ENCODE measurements around the gene PRMT9. TPM values are rescaled to one million over a fixed set of nuclear protein-coding genes. Genes with fewer than 3 reads are reported as not detected.
A peak's percentile ranks its signal among the peaks of the same experiment; 100 is the strongest.

PRMT9 gene
- total RNA-seq, 2 experiments from 2014 or later: 11.9 to 12.0 TPM

GRCh38 chr4:147655639-147656038 lies 28.3 kb downstream of the PRMT9 start:
- Mint-ChIP-seq H3K9me3 (ENCODE audit: low read depth) (no peaks in the 10 kb centered on the region), H3K27ac (no peak overlapping the region), H3K36me3 (peaks cover 47% of the 10 kb centered on the region), H3K27me3 (no peaks in the 10 kb centered on the region), H3K4me3 (no peak overlapping the region), H3K4me1 (peaks cover 5% of the 10 kb centered on the region)
- no peak for DNase-seq
- ATAC-seq: no peak
- CTCF ChIA-PET: interaction anchor here (1.2 kb wide), 1 partner anchor 11 kb away, joined by 3 read pairs; no protein-coding TSS in a partner anchor

GRCh38 chr4:147651563-147651962 lies 32.4 kb downstream of the PRMT9 start:
- no peak for DNase-seq
- CTCF ChIA-PET: no interaction called here
- ATAC-seq: peak; percentile 47
- peaks cover 9% of the 10 kb centered on the region for H3K4me1 Mint-ChIP-seq
- H3K9me3 Mint-ChIP-seq (ENCODE audit: low read depth): peaks cover 3% of the 10 kb centered on the region
- no peaks in the 10 kb centered on the region for H3K27me3 Mint-ChIP-seq
- no peak overlapping the region for H3K27ac Mint-ChIP-seq
- no peak overlapping the region for H3K4me3 Mint-ChIP-seq
- peaks cover 66% of the 10 kb centered on the region for H3K36me3 Mint-ChIP-seq

GRCh38 chr4:147648656-147649055 lies 35.3 kb downstream of the PRMT9 start:
- H3K36me3 Mint-ChIP-seq: peaks cover 54% of the 10 kb centered on the region
- no peak overlapping the region for H3K4me3 Mint-ChIP-seq
- ATAC-seq (no peak), DNase-seq (no peak)
- H3K4me1 Mint-ChIP-seq: peaks cover 12% of the 10 kb centered on the region
- CTCF ChIA-PET: no interaction called here
- H3K27ac Mint-ChIP-seq: no peak overlapping the region
- H3K27me3 Mint-ChIP-seq: no peaks in the 10 kb centered on the region
- peaks cover 3% of the 10 kb centered on the region for H3K9me3 Mint-ChIP-seq (ENCODE audit: low read depth)

- Mint-ChIP-seq H3K4me3 (no peak overlapping the region), H3K9me3 (ENCODE audit: low read depth) (peaks cover 3% of the 10 kb centered on the region), H3K36me3 (peaks cover 57% of the 10 kb centered on the region), H3K27me3 (no peaks in the 10 kb centered on the region), H3K27ac (no peak overlapping the region), H3K4me1 (peaks cover 10% of the 10 kb centered on the region)
- CTCF ChIA-PET: interaction anchor here (0.8 to 1.2 kb wide), 2 partner anchors 10 to 222 kb away, joined by 3 read pairs; no protein-coding TSS in a partner anchor
- no peak for DNase-seq
- no peak for ATAC-seq
These were observed 38.9 kb downstream of the PRMT9 start for GRCh38 chr4:147645099-147645498.

- Mint-ChIP-seq H3K9me3 (ENCODE audit: low read depth) (peaks cover 3% of the 10 kb centered on the region), H3K27ac (no peak overlapping the region), H3K4me3 (no peak overlapping the region), H3K36me3 (peaks cover 56% of the 10 kb centered on the region), H3K27me3 (no peaks in the 10 kb centered on the region), H3K4me1 (peaks cover 13% of the 10 kb centered on the region)
- CTCF ChIA-PET: interaction anchor here (0.8 to 1.2 kb wide), 2 partner anchors 11 to 223 kb away, joined by 3 read pairs; no protein-coding TSS in a partner anchor
- DNase-seq: no peak
- no peak for ATAC-seq
These were observed 39.5 kb downstream of the PRMT9 start for GRCh38 chr4:147644471-147644870.

- peaks cover 20% of the 10 kb centered on the region for H3K4me1 Mint-ChIP-seq
- no peaks in the 10 kb centered on the region for H3K27me3 Mint-ChIP-seq
- H3K4me3 Mint-ChIP-seq: no peak overlapping the region
- H3K27ac Mint-ChIP-seq: no peak overlapping the region
- ATAC-seq (no peak), DNase-seq (no peak)
- H3K9me3 Mint-ChIP-seq (ENCODE audit: low read depth): peaks cover 3% of the 10 kb centered on the region
- CTCF ChIA-PET: no interaction called here
- H3K36me3 Mint-ChIP-seq: peaks cover 55% of the 10 kb centered on the region
These were observed 40.3 kb downstream of the PRMT9 start for GRCh38 chr4:147643616-147644015.

- Mint-ChIP-seq H3K36me3 (peaks cover 67% of the 10 kb centered on the region), H3K27me3 (no peaks in the 10 kb centered on the region), H3K4me1 (peaks cover 12% of the 10 kb centered on the region), H3K9me3 (ENCODE audit: low read depth) (no peaks in the 10 kb centered on the region), H3K27ac (no peak overlapping the region), H3K4me3 (no peak overlapping the region)
- no peak for DNase-seq
- CTCF ChIA-PET: no interaction called here
- ATAC-seq: no peak
These were observed 43.6 kb downstream of the PRMT9 start for GRCh38 chr4:147640331-147640730.

GRCh38 chr4:147639388-147639787 lies 44.6 kb downstream of the PRMT9 start:
- Mint-ChIP-seq H3K9me3 (ENCODE audit: low read depth) (no peaks in the 10 kb centered on the region), H3K27me3 (no peaks in the 10 kb centered on the region), H3K27ac (no peak overlapping the region), H3K4me3 (no peak overlapping the region), H3K36me3 (peaks cover 68% of the 10 kb centered on the region), H3K4me1 (peaks cover 12% of the 10 kb centered on the region)
- CTCF ChIA-PET: no interaction called here
- DNase-seq (no peak), ATAC-seq (no peak)

GRCh38 chr4:147638942-147639341 lies 45.0 kb downstream of the PRMT9 start:
- no peaks in the 10 kb centered on the region for H3K27me3 Mint-ChIP-seq
- ATAC-seq: no peak
- CTCF ChIA-PET: no interaction called here
- H3K9me3 Mint-ChIP-seq (ENCODE audit: low read depth): no peaks in the 10 kb centered on the region
- DNase-seq: no peak
- no peak overlapping the region for H3K4me3 Mint-ChIP-seq
- peaks cover 12% of the 10 kb centered on the region for H3K4me1 Mint-ChIP-seq
- H3K27ac Mint-ChIP-seq: no peak overlapping the region
- peaks cover 70% of the 10 kb centered on the region for H3K36me3 Mint-ChIP-seq

- no peak for ATAC-seq
- peaks cover 12% of the 10 kb centered on the region for H3K4me1 Mint-ChIP-seq
- H3K36me3 Mint-ChIP-seq: peaks cover 74% of the 10 kb centered on the region
- no peaks in the 10 kb centered on the region for H3K27me3 Mint-ChIP-seq
- no peak for DNase-seq
- no peak overlapping the region for H3K4me3 Mint-ChIP-seq
- H3K27ac Mint-ChIP-seq: no peak overlapping the region
- CTCF ChIA-PET: no interaction called here
- no peaks in the 10 kb centered on the region for H3K9me3 Mint-ChIP-seq (ENCODE audit: low read depth)
These were observed 45.6 kb downstream of the PRMT9 start for GRCh38 chr4:147638365-147638764.

GRCh38 chr4:147635348-147635747 lies 48.6 kb downstream of the PRMT9 start:
- Mint-ChIP-seq H3K9me3 (ENCODE audit: low read depth) (no peaks in the 10 kb centered on the region), H3K4me1 (peaks cover 12% of the 10 kb centered on the region), H3K36me3 (peaks cover 64% of the 10 kb centered on the region), H3K27ac (no peak overlapping the region), H3K27me3 (no peaks in the 10 kb centered on the region), H3K4me3 (no peak overlapping the region)
- no peak for DNase-seq
- CTCF ChIA-PET: no interaction called here
- no peak for ATAC-seq

- Mint-ChIP-seq H3K36me3 (peaks cover 54% of the 10 kb centered on the region), H3K27me3 (no peaks in the 10 kb centered on the region), H3K9me3 (ENCODE audit: low read depth) (no peaks in the 10 kb centered on the region), H3K4me3 (no peak overlapping the region), H3K4me1 (no peaks in the 10 kb centered on the region), H3K27ac (no peak overlapping the region)
- CTCF ChIA-PET: no interaction called here
- no peak for DNase-seq
- ATAC-seq: no peak
These were observed 50.3 kb downstream of the PRMT9 start for GRCh38 chr4:147633643-147634042.

- Mint-ChIP-seq H3K4me3 (no peak overlapping the region), H3K4me1 (no peaks in the 10 kb centered on the region), H3K9me3 (ENCODE audit: low read depth) (no peaks in the 10 kb centered on the region), H3K36me3 (peaks cover 51% of the 10 kb centered on the region), H3K27ac (no peak overlapping the region), H3K27me3 (no peaks in the 10 kb centered on the region)
- ATAC-seq (no peak), DNase-seq (no peak)
- CTCF ChIA-PET: no interaction called here
These were observed 50.9 kb downstream of the PRMT9 start for GRCh38 chr4:147633113-147633512.

GRCh38 chr4:147629783-147630730 lies 53.9 kb downstream of the PRMT9 start:
- ATAC-seq (no peak), DNase-seq (no peak)
- Mint-ChIP-seq H3K9me3 (ENCODE audit: low read depth) (no peaks in the 10 kb centered on the region), H3K27me3 (no peaks in the 10 kb centered on the region), H3K36me3 (peaks cover 39% of the 10 kb centered on the region), H3K27ac (no peak overlapping the region), H3K4me3 (no peak overlapping the region), H3K4me1 (no peaks in the 10 kb centered on the region)
- CTCF ChIA-PET: interaction anchor here (1.2 to 1.8 kb wide), 4 partner anchors 13 to 237 kb away, joined by 3 to 6 read pairs (median 4); partner anchors contain the start of gene TMEM184C

All from activated CD8-positive, alpha-beta memory T cell treated with anti-CD3 and anti-CD28 coated beads, Interleukin-2, amount 10 ng/mL, durations not matched to agents 7 days and 5 days (primary cell).